H9 (cell line): ENCODE results near the gene DRGX. TPM values are rescaled to one million over a fixed set of nuclear protein-coding genes. Genes with fewer than 3 reads are reported as not detected.

ENCODE experiments used
- DNase-seq: peaks from one replicate; pipeline ENCODE4 v3.0.0-alpha.2; 2017
- H2AFZ ChIP-seq: one replicate; pipeline ENCODE4 v1.6.1; 2013; ENCODE audit warnings: mild to moderate bottlenecking, low read length, control low read depth, moderate library complexity
- H2AK5ac ChIP-seq: 2 replicates; pipeline ENCODE4 v1.6.1; 2013; ENCODE audit warnings: low read length, control low read depth, mixed read lengths; ENCODE audit not compliant: insufficient read length
- H2BK120ac ChIP-seq: one replicate; pipeline ENCODE4 v1.6.1; 2013; ENCODE audit warnings: low read depth, mild to moderate bottlenecking, low read length, control low read depth, inconsistent platforms; ENCODE audit not compliant: poor library complexity, severe bottlenecking
- H2BK12ac ChIP-seq: 2 replicates; pipeline ENCODE4 v1.6.1; 2013; ENCODE audit warnings: low read length, control low read depth, mixed read lengths, low read depth; ENCODE audit not compliant: insufficient read length
- H2BK15ac ChIP-seq: 2 replicates; pipeline ENCODE4 v1.6.1; 2013; ENCODE audit warnings: low read depth, low read length, control low read depth
- H2BK20ac ChIP-seq: one replicate; pipeline ENCODE4 v1.6.1; 2013; ENCODE audit warnings: low read depth, mild to moderate bottlenecking, low read length, control low read depth, inconsistent platforms; ENCODE audit not compliant: poor library complexity, severe bottlenecking
- H2BK5ac ChIP-seq: 2 replicates; pipeline ENCODE4 v1.6.1; 2013; ENCODE audit warnings: low read length, control low read depth, mixed read lengths; ENCODE audit not compliant: insufficient read length
- H3K14ac ChIP-seq: 2 replicates; pipeline ENCODE4 v1.6.1; 2013; ENCODE audit warnings: low read length, control low read depth; ENCODE audit not compliant: insufficient read depth
- H3K18ac ChIP-seq: 2 replicates; pipeline ENCODE4 v1.6.1; 2013; ENCODE audit warnings: low read depth, mild to moderate bottlenecking, mixed read lengths, low read length, control low read depth; ENCODE audit not compliant: insufficient read length
- H3K23ac ChIP-seq: 2 replicates; pipeline ENCODE4 v1.6.1; 2013; ENCODE audit warnings: low read length, control low read depth, mixed read lengths, low read depth; ENCODE audit not compliant: insufficient read length
- H3K23me2 ChIP-seq: 2 replicates; pipeline ENCODE4 v1.6.1; 2013; ENCODE audit warnings: low read depth, mild to moderate bottlenecking, mixed read lengths, low read length, control low read depth; ENCODE audit not compliant: insufficient read length, poor library complexity, severe bottlenecking
- H3K27ac ChIP-seq: 2 replicates; pipeline ENCODE4 v1.5.1; 2013; ENCODE audit warnings: low read length, control low read depth, mixed read lengths, low read depth; ENCODE audit not compliant: insufficient read length
- H3K27me3 ChIP-seq: 2 replicates; pipeline ENCODE4 v1.6.1; 2013; ENCODE audit warnings: low read length, control low read depth, inconsistent platforms; ENCODE audit not compliant: insufficient read depth
- H3K4ac ChIP-seq: 2 replicates; pipeline ENCODE4 v1.6.1; 2013; ENCODE audit warnings: low read depth, mild to moderate bottlenecking, control low read depth, inconsistent platforms, low read length, moderate library complexity
- H3K4me1 ChIP-seq: 2 replicates; pipeline ENCODE4 v1.6.1; 2013; ENCODE audit warnings: low read length, control low read depth, inconsistent platforms; ENCODE audit not compliant: insufficient read depth
- H3K4me2 ChIP-seq: 2 replicates; pipeline ENCODE4 v1.6.1; 2013; ENCODE audit warnings: low read length, control low read depth, mixed read lengths; ENCODE audit not compliant: insufficient read length, insufficient read depth
- H3K56ac ChIP-seq: 2 replicates; pipeline ENCODE4 v1.6.1; 2013; ENCODE audit warnings: low read depth, mild to moderate bottlenecking, mixed read lengths, low read length, control low read depth; ENCODE audit not compliant: insufficient read length
- H3K79me1 ChIP-seq: 2 replicates; pipeline ENCODE4 v1.6.1; 2013; ENCODE audit warnings: low read depth, mild to moderate bottlenecking, moderate library complexity, low read length, control low read depth, inconsistent platforms; ENCODE audit not compliant: insufficient read depth, poor library complexity, severe bottlenecking
- H3K79me2 ChIP-seq: 2 replicates; pipeline ENCODE4 v1.6.1; 2013; ENCODE audit warnings: low read length, control low read depth, inconsistent platforms; ENCODE audit not compliant: insufficient read depth
- H3K9ac ChIP-seq: 2 replicates; pipeline ENCODE4 v1.6.1; 2013; ENCODE audit warnings: low read length, control low read depth, mixed read lengths; ENCODE audit not compliant: insufficient read length; ENCODE audit errors: extremely low read depth
- H3K9me3 ChIP-seq: one replicate; pipeline ENCODE4 v1.6.1; 2013; ENCODE audit warnings: low read depth, low read length, inconsistent platforms; ENCODE audit not compliant: control insufficient read depth
- H3T11ph ChIP-seq: one replicate; pipeline ENCODE4 v1.6.1; 2013; ENCODE audit warnings: mild to moderate bottlenecking, low read length, control low read depth, inconsistent platforms
- H4K20me1 ChIP-seq: one replicate; pipeline ENCODE4 v1.6.1; 2013; ENCODE audit not compliant: control insufficient read depth, insufficient read length, insufficient read depth
- H4K5ac ChIP-seq: 2 replicates; pipeline ENCODE4 v1.6.1; 2013; ENCODE audit warnings: low read depth, mild to moderate bottlenecking, mixed read lengths, low read length, control low read depth; ENCODE audit not compliant: insufficient read length
- H4K8ac ChIP-seq: replicated peaks from 2 replicates; pipeline ENCODE4 v1.6.1; 2013; ENCODE audit warnings: low read length, control low read depth, mixed read lengths, low read depth; ENCODE audit not compliant: insufficient read length
- H4K91ac ChIP-seq: 2 replicates; pipeline ENCODE4 v1.6.1; 2013; ENCODE audit warnings: low read depth, mild to moderate bottlenecking, moderate library complexity, mixed read lengths, low read length, control low read depth; ENCODE audit not compliant: insufficient read length
- H3K27ac Mint-ChIP-seq, 3 experiments: 2 replicates in 2 of 3; 3 replicates in 1 of 3; pipeline ENCODE4 v1.8.0; 2020 to 2021; ENCODE audit warnings: mixed read lengths in 3 of 3, mild to moderate bottlenecking in 1 of 3, moderate library complexity in 1 of 3
- H3K27me3 Mint-ChIP-seq: 2 replicates; pipeline ENCODE4 v1.8.0; 2021; ENCODE audit warnings: low read depth, mild to moderate bottlenecking, moderate library complexity, mixed read lengths
- H3K36me3 Mint-ChIP-seq, 3 experiments: 2 replicates in 2 of 3; 3 replicates in 1 of 3; pipeline ENCODE4 v1.8.0; 2020 to 2021; ENCODE audit warnings: low read depth in 3 of 3, mixed read lengths in 3 of 3; ENCODE audit not compliant: insufficient read depth in 1 of 3
- H3K4me1 Mint-ChIP-seq, 2 experiments: 2 replicates each; pipeline ENCODE4 v1.8.0; 2020; ENCODE audit warnings: mixed read lengths in 2 of 2
- H3K4me3 Mint-ChIP-seq, 2 experiments: 2 replicates in 1 of 2; 3 replicates in 1 of 2; pipeline ENCODE4 v1.8.0; 2020 to 2021; ENCODE audit warnings: mild to moderate bottlenecking in 2 of 2, mixed read lengths in 2 of 2, moderate library complexity in 1 of 2
- H3K9me3 Mint-ChIP-seq, 2 experiments: 2 replicates in 1 of 2; 3 replicates in 1 of 2; pipeline ENCODE4 v1.8.0; 2020; ENCODE audit warnings: mild to moderate bottlenecking in 2 of 2, mixed read lengths in 2 of 2, moderate library complexity in 1 of 2
- CTCF ChIP-seq: fragments of 200-600 bp; sonication (generic); conservative IDR thresholded peaks from 3 replicates; pipeline ENCODE4 v1.8.0; 2021; ENCODE audit warnings: antibody characterized with exemption, mild to moderate bottlenecking
- WGBS: extraction: QIAGEN DNeasy Blood & Tissue Kit; methylation state at CpG from one replicate; pipeline ENCODE4 v1.1.7; 2013; ENCODE audit warnings: missing lambda C conversion rate, low lambda C conversion rate, mixed read lengths; ENCODE audit not compliant: insufficient read length; ENCODE audit errors: extremely low coverage; 5-methylcytosine and 5-hydroxymethylcytosine counted together
- total RNA-seq: library from RNA; stranded (reverse); gene quantifications from 2 replicates; pipeline ENCODE4 v1.2.1, GENCODE V29; 2021

The DRGX gene
- total RNA-seq, 1 experiment from 2014 or later, result not detected

DNA sequence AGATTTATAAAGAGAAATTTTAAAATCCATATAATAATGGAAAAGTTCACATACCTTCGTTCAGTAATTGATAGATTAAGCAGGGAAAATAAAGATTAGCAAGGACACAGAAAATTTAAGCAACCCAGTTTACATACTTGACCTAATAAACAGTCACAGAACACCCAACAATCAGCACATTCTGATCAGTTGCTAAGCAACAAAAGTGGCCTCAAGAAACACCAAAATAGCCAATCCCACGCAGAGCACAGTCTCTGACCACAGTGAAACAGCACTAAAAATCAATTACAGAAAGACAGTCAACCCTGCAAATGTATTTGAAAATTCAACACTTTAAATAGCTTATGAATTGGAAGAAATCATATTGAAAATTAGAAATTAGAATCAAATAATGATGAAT, 39.3 kb upstream of the DRGX start:
- H3K56ac ChIP-seq, result no peak overlapping the region
- H3K79me1 ChIP-seq, result no peaks in the 10 kb centered on the region
- H4K5ac ChIP-seq, result no peak overlapping the region
- no peak overlapping the region for H3K9ac ChIP-seq
- no peak for TF ChIP-seq CTCF
- Mint-ChIP-seq H3K36me3 (peaks cover 0 to 11% (median 3%) of the 10 kb centered on the region in 3 experiments; a peak in 4 of 7 replicates), H3K4me3 (no peak overlapping the region), H3K4me1 (no peaks in the 10 kb centered on the region), H3K9me3 (peaks cover 2 to 28% of the 10 kb centered on the region in 2 experiments; a peak in 4 of 5 replicates), H3K27me3 (peaks cover 4% of the 10 kb centered on the region; the same call in 1 of the 2 replicates), H3K27ac (no peak overlapping the region)
- H3K4me2 ChIP-seq, result no peak overlapping the region
- no peak overlapping the region for H3K14ac ChIP-seq
- H2AK5ac ChIP-seq, result no peak overlapping the region
- no peak overlapping the region for H3K27ac ChIP-seq
- no peak overlapping the region for H2BK120ac ChIP-seq
- no peak overlapping the region for H3K23ac ChIP-seq
- no peak overlapping the region for H2BK5ac ChIP-seq
- no peak overlapping the region for H3K4ac ChIP-seq
- no peak for DNase-seq
- H3T11ph ChIP-seq, result no peak overlapping the region
- H3K4me1 ChIP-seq, result no peaks in the 10 kb centered on the region
- WGBS, result no CpG with 5 or more reads among the region's 2 CpGs
- H3K9me3 ChIP-seq, result no peaks in the 10 kb centered on the region
- no peak overlapping the region for H3K18ac ChIP-seq
- no peaks in the 10 kb centered on the region for H3K79me2 ChIP-seq
- H4K91ac ChIP-seq, result no peak overlapping the region
- no peak overlapping the region for H4K8ac ChIP-seq
- H3K23me2 ChIP-seq, result no peaks in the 10 kb centered on the region
- no peak overlapping the region for H2BK20ac ChIP-seq
- H2BK15ac ChIP-seq, result no peak overlapping the region
- H4K20me1 ChIP-seq, result no peaks in the 10 kb centered on the region
- no peaks in the 10 kb centered on the region for H3K27me3 ChIP-seq
- H2BK12ac ChIP-seq, result no peak overlapping the region
- no peak overlapping the region for H2AFZ ChIP-seq
